ENCODE data around the gene RCN1. TPM values are rescaled to one million over a fixed set of nuclear protein-coding genes. Genes with fewer than 3 reads are reported as not detected.

RCN1 gene
- total RNA-seq, 1 experiment from 2014 or later, result 412 TPM

DNA sequence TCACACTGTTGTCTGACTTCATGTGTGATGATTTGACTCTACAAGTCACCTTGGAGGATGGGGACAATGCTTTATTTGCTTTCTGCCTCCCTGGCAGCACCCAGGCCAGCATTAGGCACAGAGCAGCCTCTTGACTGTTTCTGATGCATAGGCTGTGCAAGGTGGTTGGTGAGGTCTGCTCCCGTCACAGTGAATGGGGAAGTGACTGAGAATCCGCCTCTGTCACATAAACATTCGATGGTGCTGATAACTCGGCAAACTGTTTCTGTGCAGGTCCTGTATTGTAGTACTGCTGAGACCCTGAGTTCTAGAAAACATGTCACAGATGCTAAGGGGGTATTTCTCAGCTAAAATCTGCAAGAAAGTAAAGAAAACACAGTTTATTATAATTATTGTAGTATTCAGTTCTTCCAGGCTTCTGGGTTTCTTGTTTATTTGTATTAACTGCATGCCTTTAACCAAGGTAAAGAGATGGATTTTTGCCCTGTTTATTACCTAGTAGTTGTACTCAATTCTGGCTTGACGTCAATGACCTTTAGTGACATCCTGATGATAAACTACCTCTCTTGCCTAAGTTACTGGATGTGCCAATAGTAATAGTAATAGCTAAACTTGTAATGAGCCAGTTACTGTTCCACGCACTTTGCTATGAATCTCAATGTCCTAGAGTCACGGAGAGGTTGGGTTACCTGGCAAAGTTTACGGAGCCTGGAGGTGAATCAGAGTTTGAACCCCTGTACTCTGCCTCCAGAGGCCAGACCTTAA, 24.8 kb upstream of the RCN1 start:
- H3K9me3 ChIP-seq (ENCODE audit: low read depth, low read length, poor library complexity, severe bottlenecking), result no peaks in the 10 kb centered on the region
- ChIA-PET CTCF (no interaction called here), POLR2A (ENCODE audit: low non-redundant PET) (interaction anchor here (0.6 kb wide), 1 partner anchor 12 kb away, joined by 18 read pairs; no protein-coding TSS in a partner anchor)
- TF ChIP-seq EZH2 (IDR thresholded peaks at IDR 0.05; ENCODE audit: borderline replicate concordance, low read depth, low read length, poor library complexity, severe bottlenecking), result no peak
- TF ChIP-seq, protein P1, sequence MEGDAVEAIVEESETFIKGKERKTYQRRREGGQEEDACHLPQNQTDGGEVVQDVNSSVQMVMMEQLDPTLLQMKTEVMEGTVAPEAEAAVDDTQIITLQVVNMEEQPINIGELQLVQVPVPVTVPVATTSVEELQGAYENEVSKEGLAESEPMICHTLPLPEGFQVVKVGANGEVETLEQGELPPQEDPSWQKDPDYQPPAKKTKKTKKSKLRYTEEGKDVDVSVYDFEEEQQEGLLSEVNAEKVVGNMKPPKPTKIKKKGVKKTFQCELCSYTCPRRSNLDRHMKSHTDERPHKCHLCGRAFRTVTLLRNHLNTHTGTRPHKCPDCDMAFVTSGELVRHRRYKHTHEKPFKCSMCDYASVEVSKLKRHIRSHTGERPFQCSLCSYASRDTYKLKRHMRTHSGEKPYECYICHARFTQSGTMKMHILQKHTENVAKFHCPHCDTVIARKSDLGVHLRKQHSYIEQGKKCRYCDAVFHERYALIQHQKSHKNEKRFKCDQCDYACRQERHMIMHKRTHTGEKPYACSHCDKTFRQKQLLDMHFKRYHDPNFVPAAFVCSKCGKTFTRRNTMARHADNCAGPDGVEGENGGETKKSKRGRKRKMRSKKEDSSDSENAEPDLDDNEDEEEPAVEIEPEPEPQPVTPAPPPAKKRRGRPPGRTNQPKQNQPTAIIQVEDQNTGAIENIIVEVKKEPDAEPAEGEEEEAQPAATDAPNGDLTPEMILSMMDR (conservative IDR thresholded peaks at IDR 0.05; ENCODE audit: low read depth, low read length), result no peak
- no peak for DNase-seq (ENCODE audit: low spot score)
- no peaks in the 10 kb centered on the region for H3K36me3 ChIP-seq (ENCODE audit: insufficient read depth, low read length, poor library complexity, severe bottlenecking)
- no TSS peak for BruUV-seq (replicated peaks)
- no peak overlapping the region for H3K27ac ChIP-seq (ENCODE audit: low read depth, low read length, poor library complexity, severe bottlenecking)
- no peaks in the 10 kb centered on the region for H3K4me1 ChIP-seq (ENCODE audit: insufficient read depth, low read length, poor library complexity, severe bottlenecking)
- intact Hi-C loops (cut with micrococcal nuclease; ENCODE audit: unreplicated experiment), result no loop called here
- H3K27me3 ChIP-seq (replicated peaks; ENCODE audit: insufficient read depth, low read depth, low read length, poor library complexity), result peaks cover 96% of the 10 kb centered on the region
- H3K4me3 ChIP-seq (ENCODE audit: low read depth, low read length, poor library complexity, severe bottlenecking), result no peak overlapping the region

DNA sequence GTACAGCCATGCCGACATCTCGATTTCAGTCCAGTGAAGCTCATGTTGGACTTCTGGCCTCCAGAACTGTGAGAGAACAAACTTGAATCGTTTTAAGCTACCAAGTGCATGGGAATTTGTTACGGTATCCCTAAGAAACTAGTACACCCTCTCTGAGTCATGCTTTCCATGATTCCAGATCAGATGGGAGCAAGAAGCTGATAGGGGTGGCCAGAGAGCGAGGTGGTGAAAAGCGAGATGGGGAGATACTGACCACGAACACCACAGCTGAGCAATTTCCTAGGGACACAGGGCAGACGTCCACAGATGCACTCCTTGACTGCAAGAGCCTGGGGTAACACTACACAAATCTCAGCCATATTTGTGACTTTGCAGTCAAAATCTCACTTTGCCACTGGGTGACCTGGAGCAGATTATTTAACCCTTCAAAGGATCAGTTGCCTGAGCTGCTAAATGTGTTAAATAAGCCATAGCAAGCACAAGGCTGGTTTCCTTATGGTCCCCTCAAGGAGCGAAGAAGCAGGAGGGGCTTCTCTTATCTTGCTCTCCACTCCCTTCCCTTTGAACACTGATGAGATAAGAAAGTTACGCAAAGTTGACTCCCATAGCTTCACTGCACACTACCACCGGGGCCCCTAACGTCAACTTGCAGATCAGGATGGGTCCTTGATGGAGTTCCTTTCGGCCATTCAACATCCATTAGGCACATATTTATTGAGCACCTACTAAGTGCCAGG, 22.6 kb upstream of the RCN1 start:
- no peak for DNase-seq (ENCODE audit: low spot score)
- CTCF ChIA-PET, result no interaction called here
- H3K4me3 ChIP-seq (ENCODE audit: low read depth, low read length, poor library complexity, severe bottlenecking), result no peak overlapping the region
- BruUV-seq (replicated peaks), result no TSS peak
- no peak for TF ChIP-seq EZH2 (IDR thresholded peaks at IDR 0.05; ENCODE audit: borderline replicate concordance, low read depth, low read length, poor library complexity, severe bottlenecking)
- TF ChIP-seq, protein P1 (conservative IDR thresholded peaks at IDR 0.05; ENCODE audit: low read depth, low read length), result no peak
- no peak overlapping the region for H3K27ac ChIP-seq (ENCODE audit: low read depth, low read length, poor library complexity, severe bottlenecking)
- H3K36me3 ChIP-seq (ENCODE audit: insufficient read depth, low read length, poor library complexity, severe bottlenecking), result no peaks in the 10 kb centered on the region
- POLR2A ChIA-PET (ENCODE audit: low non-redundant PET), result interaction anchor here (0.5 kb wide), 1 partner anchor 436 kb away, joined by 4 read pairs; no protein-coding TSS in a partner anchor
- intact Hi-C loops (cut with micrococcal nuclease; ENCODE audit: unreplicated experiment), result no loop called here
- H3K9me3 ChIP-seq (ENCODE audit: low read depth, low read length, poor library complexity, severe bottlenecking), result no peaks in the 10 kb centered on the region
- peaks cover 96% of the 10 kb centered on the region for H3K27me3 ChIP-seq (replicated peaks; ENCODE audit: insufficient read depth, low read depth, low read length, poor library complexity)
- H3K4me1 ChIP-seq (ENCODE audit: insufficient read depth, low read length, poor library complexity, severe bottlenecking), result peaks cover 5% of the 10 kb centered on the region

DNA sequence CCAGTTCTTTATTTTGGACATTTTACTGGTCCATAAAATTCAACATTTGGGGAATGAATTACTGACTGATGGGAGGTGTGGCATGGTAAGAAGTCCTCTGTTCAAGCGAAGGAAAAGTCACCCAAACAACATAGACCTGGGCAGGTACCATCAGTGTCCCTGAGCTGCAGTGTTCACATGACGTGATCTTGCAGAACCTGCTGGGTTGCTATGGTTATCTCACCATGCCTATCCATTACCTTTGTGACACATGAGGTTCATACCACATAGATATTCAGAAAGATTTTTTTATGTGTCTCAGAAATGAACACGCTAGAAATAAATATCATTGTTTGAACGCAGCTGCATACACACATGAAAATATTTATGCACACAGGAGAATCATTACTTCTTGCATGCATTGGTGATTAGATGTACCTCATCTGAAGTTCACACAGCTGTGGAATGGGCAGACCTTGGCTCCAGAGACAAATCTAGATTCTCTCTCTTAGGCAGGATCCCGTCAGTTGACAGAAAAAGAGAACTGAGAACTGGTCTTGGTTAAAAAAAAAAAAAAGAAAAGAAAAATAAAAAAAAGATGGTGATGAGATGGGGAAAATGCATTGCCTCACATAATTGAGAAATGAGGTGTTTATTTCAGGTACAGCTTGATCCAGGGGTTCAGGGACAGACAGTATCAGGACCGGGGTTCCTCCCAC, 21.4 kb upstream of the RCN1 start:
- no peaks in the 10 kb centered on the region for H3K36me3 ChIP-seq (ENCODE audit: insufficient read depth, low read length, poor library complexity, severe bottlenecking)
- no peaks in the 10 kb centered on the region for H3K9me3 ChIP-seq (ENCODE audit: low read depth, low read length, poor library complexity, severe bottlenecking)
- H3K27me3 ChIP-seq (replicated peaks; ENCODE audit: insufficient read depth, low read depth, low read length, poor library complexity), result peaks cover 92% of the 10 kb centered on the region
- H3K27ac ChIP-seq (ENCODE audit: low read depth, low read length, poor library complexity, severe bottlenecking), result no peak overlapping the region
- BruUV-seq (replicated peaks), result no TSS peak
- ChIA-PET POLR2A (ENCODE audit: low non-redundant PET) (no interaction called here), CTCF (no interaction called here)
- TF ChIP-seq, protein P1 (conservative IDR thresholded peaks at IDR 0.05; ENCODE audit: low read depth, low read length), result no peak
- TF ChIP-seq EZH2 (IDR thresholded peaks at IDR 0.05; ENCODE audit: borderline replicate concordance, low read depth, low read length, poor library complexity, severe bottlenecking), result no peak
- no peak overlapping the region for H3K4me3 ChIP-seq (ENCODE audit: low read depth, low read length, poor library complexity, severe bottlenecking)
- no peak for DNase-seq (ENCODE audit: low spot score)
- intact Hi-C loops (cut with micrococcal nuclease; ENCODE audit: unreplicated experiment), result no loop called here
- peaks cover 12% of the 10 kb centered on the region for H3K4me1 ChIP-seq (ENCODE audit: insufficient read depth, low read length, poor library complexity, severe bottlenecking)
